HCT116 (cell line): ENCODE data around the gene TRIM69. TPM values are rescaled to one million over a fixed set of nuclear protein-coding genes. Genes with fewer than 3 reads are reported as not detected.

ENCODE experiments used
- ATAC-seq: fragments of 200-7000 bp; cut with Tn5 transposase; 2 replicates; pipeline ENCODE4 v1.9.1; 2020; ENCODE audit warnings: mild to moderate bottlenecking, moderate library complexity
- BruUV-seq: library from RNA; stranded (reverse); fragments of 400-500 nt; replicated peaks from 2 replicates; lab custom pipeline; 2021; lab: Mats Ljungman, UMichigan
- CTCF ChIA-PET: fragments of 300-600 bp; sonication (Branson Sonifier 250); formaldehyde crosslinking; loops from one replicate; lab custom pipeline; 2021; ENCODE audit warnings: antibody characterized with exemption; lab: Charles Lee
- POLR2A ChIA-PET: fragments of 300-600, 350-600 bp; sonication (Branson Sonifier 250); formaldehyde crosslinking; loops from one replicate; lab custom pipeline; 2021; ENCODE audit warnings: antibody characterized with exemption; lab: Charles Lee
- RAD21 ChIA-PET, 2 experiments: fragments of 300-600 bp; sonication (Branson Sonifier 250); formaldehyde crosslinking; loops; one replicate each; lab custom pipeline; 2023; ENCODE audit warnings: low total read pairs in 2 of 2; ENCODE audit not compliant: uncharacterized antibody in 2 of 2, unreplicated experiment in 2 of 2, low non-redundant PET in 1 of 2; lab: Charles Lee
- DNase-seq: peaks from one replicate; pipeline ENCODE4 v3.0.0-alpha.2; 2010; ENCODE audit warnings: low read depth, low spot score
- H2AFZ ChIP-seq: fragments of 200-600 bp; shearing (Covaris generic), sonication (generic); 2 replicates; pipeline ENCODE4 v1.6.1; 2017; ENCODE audit warnings: low read depth, mixed run types, mixed read lengths, antibody characterized with exemption, low read length; ENCODE audit not compliant: poor library complexity, severe bottlenecking
- H3K27ac ChIP-seq: 2 replicates; pipeline ENCODE4 v1.5.1; 2012; ENCODE audit warnings: low read depth, low read length
- H3K27me3 ChIP-seq: fragments of 200-600 bp; sonication (generic); 2 replicates; pipeline ENCODE4 v1.6.1; 2016; ENCODE audit warnings: mixed run types, low read length, mixed read lengths; ENCODE audit not compliant: insufficient read depth
- H3K36me3 ChIP-seq, 2 experiments: fragments of 200-500 bp in 1 of 2; fragments of 200-600 bp in 1 of 2; sonication (Bioruptor generic) in 1 of 2; sonication (generic) in 1 of 2; 2 replicates each; pipeline versions ENCODE4 v1.5.1 to v1.6.1; 2014 to 2016; ENCODE audit warnings: low read length in 2 of 2, inconsistent platforms in 1 of 2, mixed read lengths in 1 of 2, mixed run types in 1 of 2; ENCODE audit not compliant: insufficient read depth in 2 of 2, control insufficient read depth in 1 of 2
- H3K4me1 ChIP-seq, 2 experiments: fragments of 200-600 bp in 1 of 2; sonication (generic) in 1 of 2; 2 replicates each; pipeline versions ENCODE4 v1.5.1 to v1.6.1; 2012 to 2017; ENCODE audit warnings: low read length in 2 of 2, inconsistent platforms in 1 of 2, mild to moderate bottlenecking in 1 of 2, mixed read lengths in 1 of 2, mixed run types in 1 of 2, moderate library complexity in 1 of 2; ENCODE audit not compliant: insufficient read depth in 2 of 2, control insufficient read depth in 1 of 2
- H3K4me2 ChIP-seq: fragments of 200-600 bp; sonication (generic); 2 replicates; pipeline ENCODE4 v1.6.1; 2017; ENCODE audit warnings: mixed run types, low read length, mixed read lengths
- H3K4me3 ChIP-seq, 2 experiments: fragments of 200-600 bp in 1 of 2; sonication (generic) in 1 of 2; replicated peaks in 1 of 2; 2 replicates each; pipeline ENCODE4 v1.5.1; 2011 to 2016; ENCODE audit warnings: low read length in 2 of 2, control low read depth in 1 of 2, low read depth in 1 of 2, mild to moderate bottlenecking in 1 of 2, mixed read lengths in 1 of 2, mixed run types in 1 of 2
- H3K79me2 ChIP-seq: fragments of 200-600 bp; sonication (generic); 2 replicates; pipeline ENCODE4 v1.6.1; 2017; ENCODE audit warnings: mild to moderate bottlenecking, mixed run types, low read length, moderate library complexity, mixed read lengths; ENCODE audit not compliant: insufficient read depth
- H3K9ac ChIP-seq: fragments of 200-600 bp; sonication (generic); 2 replicates; pipeline ENCODE4 v1.6.1; 2016; ENCODE audit warnings: low read length, mixed read lengths
- H3K9me2 ChIP-seq: fragments of 200-600 bp; sonication (generic), shearing (Covaris generic); 2 replicates; pipeline ENCODE4 v1.6.1; 2017; ENCODE audit warnings: mixed run types, mild to moderate bottlenecking, moderate library complexity; ENCODE audit not compliant: insufficient read depth
- H3K9me3 ChIP-seq, 2 experiments: fragments of 200-500 bp in 1 of 2; fragments of 200-600 bp in 1 of 2; sonication (Bioruptor generic) in 1 of 2; sonication (generic) in 1 of 2; 2 replicates each; pipeline ENCODE4 v1.6.1; 2014 to 2017; ENCODE audit warnings: low read length in 2 of 2, mixed read lengths in 2 of 2, inconsistent platforms in 1 of 2, low read depth in 1 of 2, mild to moderate bottlenecking in 1 of 2, mixed run types in 1 of 2, moderate library complexity in 1 of 2; ENCODE audit not compliant: control insufficient read depth in 1 of 2, insufficient read depth in 1 of 2
- H4K20me1 ChIP-seq: fragments of 200-600 bp; sonication (generic), shearing (Covaris generic); 2 replicates; pipeline ENCODE4 v1.6.1; 2017; ENCODE audit warnings: mixed run types, mild to moderate bottlenecking, moderate library complexity; ENCODE audit not compliant: insufficient read depth
- CEBPB ChIP-seq: IDR thresholded peaks from 2 replicates; pipeline ENCODE4 v1.6.1; 2012; ENCODE audit warnings: low read depth
- CTCF ChIP-seq, 3 experiments: fragments of 200-600 bp in 1 of 3; sonication (generic) in 1 of 3; IDR thresholded peaks in 2 of 3; conservative IDR thresholded peaks in 1 of 3; 2 replicates each; pipeline ENCODE4 v1.5.1; 2012 to 2017; ENCODE audit warnings: low read depth in 2 of 3, low read length in 2 of 3, antibody characterized with exemption in 1 of 3, borderline replicate concordance in 1 of 3, control low read depth in 1 of 3, mild to moderate bottlenecking in 1 of 3, mixed read lengths in 1 of 3, mixed run types in 1 of 3, moderate library complexity in 1 of 3; ENCODE audit not compliant: insufficient read depth in 1 of 3
- POLR2A ChIP-seq: IDR thresholded peaks from 2 replicates; pipeline ENCODE4 v1.7.0; 2011; ENCODE audit warnings: borderline replicate concordance; ENCODE audit not compliant: insufficient read depth, insufficient read length; ENCODE audit errors: extremely low read depth
- SRF ChIP-seq: IDR thresholded peaks from 2 replicates; pipeline ENCODE4 v1.6.1; 2012; ENCODE audit warnings: low read depth
- YY1 ChIP-seq: IDR thresholded peaks from 2 replicates; pipeline ENCODE4 v1.6.1; 2011; ENCODE audit warnings: low read length, low read depth, moderate library complexity, mild to moderate bottlenecking; ENCODE audit not compliant: insufficient replicate concordance; ENCODE audit errors: extremely low read depth
- ZFX ChIP-seq: fragments of 450-650 bp; IDR thresholded peaks from 2 replicates; pipeline ENCODE4 v1.6.1; 2017
- intact Hi-C: fragments of 100-400 bp; cut with micrococcal nuclease; formaldehyde crosslinking; loops from 2 replicates; pipeline ENCODE4 v1.10.0; 2022
- total RNA-seq: library from RNA; stranded (reverse); gene quantifications from one replicate; pipeline ENCODE4 v1.2.1, GENCODE V29; 2021; ENCODE audit not compliant: unreplicated experiment

TRIM69 gene
- total RNA-seq, 1 experiment from 2014 or later, result 13.0 TPM

- TF ChIP-seq YY1, result no peak
- no peak for TF ChIP-seq ZFX
- no peak for TF ChIP-seq CEBPB
- Histone ChIP-seq H3K9me3 (no peaks in the 10 kb centered on the region), H3K9me2 (no peaks in the 10 kb centered on the region), H3K9ac (no peak overlapping the region), H3K4me3 (no peak overlapping the region), H3K27me3 (no peaks in the 10 kb centered on the region), H3K79me2 (no peaks in the 10 kb centered on the region), H4K20me1 (no peaks in the 10 kb centered on the region), H3K27ac (no peak overlapping the region), H3K36me3 (no peaks in the 10 kb centered on the region), H3K4me2 (no peak overlapping the region), H3K4me1 (no peaks in the 10 kb centered on the region), H2AFZ (no peak overlapping the region)
- no TSS peak for BruUV-seq
- RAD21 ChIA-PET, result no interaction called here
- CTCF ChIA-PET, result interaction anchor here (1.3 kb wide), 1 partner anchor 15 kb away, joined by 3 read pairs; no protein-coding TSS in a partner anchor
- ATAC-seq (no peak), DNase-seq (no peak)
- POLR2A ChIA-PET, result interaction anchor here (1.1 to 1.2 kb wide), 2 partner anchors 13 to 16 kb away, joined by 3 read pairs; partner anchors contain the start of genes B2M and PATL2
- intact Hi-C loops, result no loop called here
Observed at GRCh38 chr15:44695294-44695693, 41.0 kb upstream of the TRIM69 start.

DNA sequence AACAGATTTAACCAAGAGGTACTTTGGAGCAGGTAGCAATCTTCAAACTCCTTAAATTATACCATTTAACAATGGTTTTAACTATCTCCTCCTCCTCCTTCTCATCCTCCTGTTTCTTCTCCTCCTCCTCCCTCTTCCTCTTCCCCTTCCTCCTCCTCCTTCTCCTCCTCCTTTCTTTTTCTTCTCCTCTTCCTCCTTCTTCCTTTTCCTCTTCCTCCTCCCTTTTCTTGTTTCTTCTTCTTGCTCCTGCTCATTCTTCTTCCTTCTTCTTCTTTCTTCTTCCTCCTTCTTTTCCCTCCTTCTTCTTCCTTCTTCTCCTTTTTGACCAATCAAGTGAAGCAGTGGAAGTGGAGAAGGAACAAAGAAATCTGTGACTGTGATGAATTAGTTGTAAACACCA, 39.3 kb upstream of the TRIM69 start:
- H4K20me1 ChIP-seq, result no peaks in the 10 kb centered on the region
- ChIA-PET CTCF (no interaction called here), POLR2A (no interaction called here), RAD21 (no interaction called here)
- H3K9ac ChIP-seq, result no peak overlapping the region
- H2AFZ ChIP-seq, result no peak overlapping the region
- ATAC-seq (no peak), DNase-seq (no peak)
- H3K4me2 ChIP-seq, result no peak overlapping the region
- H3K79me2 ChIP-seq, result no peaks in the 10 kb centered on the region
- no peak for TF ChIP-seq SRF
- TF ChIP-seq POLR2A, result no peak
- TF ChIP-seq CTCF (IDR thresholded peaks at IDR 0.05 in 2 of 3, conservative IDR thresholded peaks at IDR 0.05 in 1 of 3; ENCODE audit: borderline replicate concordance in 1 of 3, insufficient read depth in 1 of 3, low read depth in 2 of 3, low read length in 2 of 3), result no peak
- H3K36me3 ChIP-seq, result no peaks in the 10 kb centered on the region
- no peak overlapping the region for H3K4me3 ChIP-seq
- H3K4me1 ChIP-seq, result no peaks in the 10 kb centered on the region
- no peaks in the 10 kb centered on the region for H3K9me3 ChIP-seq
- H3K27me3 ChIP-seq, result no peaks in the 10 kb centered on the region
- intact Hi-C loops, result no loop called here
- BruUV-seq, result no TSS peak
- no peak overlapping the region for H3K27ac ChIP-seq
- H3K9me2 ChIP-seq, result no peaks in the 10 kb centered on the region
